HG03520 (cell line): ENCODE results near the gene ADCK2.
A peak's percentile ranks its signal among the peaks of the same experiment; 100 is the strongest.
"Not testable (repeated sequence)": the region's sequence is repeated elsewhere in the genome, so short reads cannot be mapped to it uniquely, and the experiment has no call there.

Experiments
- ATAC-seq: cut with Tn5 transposase; IDR thresholded peaks from one replicate; pipeline ENCODE4 v1.9.1; 2021; ENCODE audit warnings: mild to moderate bottlenecking, moderate library complexity; ENCODE audit not compliant: unreplicated experiment

ADCK2 gene

DNA sequence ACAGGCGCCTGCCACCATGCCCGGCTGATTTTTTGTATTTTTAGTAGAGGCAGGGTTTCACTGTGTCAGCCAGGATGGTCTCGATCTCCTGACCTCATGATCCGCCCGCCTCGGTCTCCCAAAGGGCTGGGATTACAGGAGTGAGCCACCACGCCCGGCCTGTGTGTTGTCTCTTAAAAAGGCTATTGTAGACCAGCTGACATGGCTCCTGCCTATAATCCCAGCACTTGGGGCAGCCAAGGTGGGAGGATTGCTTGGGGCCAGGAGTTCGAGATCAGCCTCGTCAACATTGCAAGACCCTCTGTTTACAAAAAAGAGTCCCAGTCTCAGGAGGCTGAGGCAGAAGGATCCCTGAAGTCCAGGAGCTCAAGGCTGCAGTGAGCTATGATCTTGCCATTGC lies 21.1 kb downstream of the ADCK2 start:
- ATAC-seq = not testable (repeated sequence)

- ATAC-seq = no peak
Observed at GRCh38 chr7:140694592-140694991, 21.8 kb downstream of the ADCK2 start.

DNA sequence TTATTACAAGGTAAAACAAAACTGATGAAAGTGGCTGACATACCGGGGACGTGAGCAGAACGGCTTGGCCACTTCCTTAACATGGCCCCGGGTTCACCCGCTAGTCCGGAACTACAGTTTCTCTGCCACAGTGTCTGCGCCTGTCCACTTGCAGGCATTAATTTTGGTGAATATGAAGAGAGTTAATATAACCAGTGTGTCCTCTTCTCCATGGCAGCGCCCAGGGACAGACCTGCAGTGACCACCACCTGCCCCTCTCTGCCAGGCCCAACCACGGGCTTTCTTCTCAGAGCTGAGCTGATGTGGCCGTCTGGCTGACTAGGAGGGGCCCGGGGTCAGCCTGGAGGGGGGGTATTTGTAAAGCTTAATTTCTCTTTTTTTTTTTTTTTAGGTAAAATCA lies 22.6 kb downstream of the ADCK2 start:
- ATAC-seq = no peak

DNA sequence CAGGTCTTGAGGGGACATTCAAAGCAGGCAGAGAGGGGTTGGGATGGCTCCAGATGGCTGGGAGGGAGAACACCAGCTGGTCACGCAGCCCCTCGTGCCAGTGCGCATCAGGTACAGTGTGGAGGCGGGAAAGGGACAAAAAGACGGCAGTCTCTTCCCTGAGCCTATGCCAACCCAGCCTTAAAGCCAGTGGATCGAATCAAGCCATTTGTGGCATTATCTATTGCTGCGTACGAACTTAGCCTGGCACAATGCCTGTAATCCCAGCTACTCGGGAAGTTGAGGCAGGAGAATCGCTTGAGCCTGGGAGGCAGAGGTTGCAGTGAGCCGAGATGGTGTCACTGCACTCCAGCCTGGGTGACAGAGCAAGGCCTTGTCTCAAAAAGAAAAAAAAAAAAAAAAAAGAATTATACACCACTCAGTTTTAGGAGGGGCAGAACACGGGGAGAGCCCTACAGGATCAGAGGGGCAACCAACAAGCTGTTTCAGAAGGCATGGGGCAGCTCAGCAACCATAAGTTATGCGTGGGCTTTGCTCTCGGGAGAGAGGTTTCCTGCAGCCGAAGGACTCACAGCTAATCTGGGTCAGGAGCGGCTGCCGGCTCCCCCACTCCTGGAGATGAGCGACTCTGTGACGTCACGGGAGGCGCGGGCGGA lies 23.4 kb downstream of the ADCK2 start:
- ATAC-seq = peak; percentile 4

- ATAC-seq = peak; percentile 92
Observed at GRCh38 chr7:140696680-140697446, 24.1 kb downstream of the ADCK2 start, which contains the start of gene NDUFB2. TSS of gene NDUFB2 (plus strand) at chr7:140696708. CDS start at chr7:140696745, 37 bp downstream.

DNA sequence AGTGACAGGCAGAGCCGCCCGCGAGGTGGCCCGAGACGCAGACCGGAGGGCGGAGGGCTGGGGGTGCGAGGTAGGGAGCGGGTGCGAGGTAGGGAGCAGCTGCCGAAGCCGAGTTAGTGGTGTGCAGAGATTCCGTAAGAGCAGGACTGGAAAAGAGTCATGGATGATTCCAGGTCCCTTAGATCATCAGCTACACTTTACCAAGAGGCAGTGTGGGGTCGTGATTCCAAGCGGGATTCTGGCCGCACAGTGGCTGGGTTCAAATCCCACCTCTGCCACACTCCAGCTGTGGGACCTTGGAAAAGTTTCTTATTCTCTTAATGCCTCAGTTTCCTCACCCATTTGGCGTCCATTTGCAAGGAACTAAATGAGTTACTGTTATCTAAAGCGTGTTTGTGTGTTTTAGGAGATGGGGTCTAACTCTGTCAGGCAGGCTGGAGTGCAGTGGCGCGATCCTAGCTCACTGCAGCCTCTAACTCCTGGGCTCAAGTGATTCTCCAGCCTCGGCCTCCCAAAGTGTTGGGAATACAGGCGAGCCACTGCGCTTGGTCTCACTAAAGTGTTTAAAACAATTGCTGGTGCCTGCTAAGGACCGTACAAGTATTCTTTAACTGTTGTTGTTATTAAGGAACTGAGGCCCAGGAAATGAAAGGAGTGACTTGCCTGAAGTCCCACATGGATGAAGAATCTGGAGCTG lies 24.9 kb downstream of the ADCK2 start:
- ATAC-seq = no peak

DNA sequence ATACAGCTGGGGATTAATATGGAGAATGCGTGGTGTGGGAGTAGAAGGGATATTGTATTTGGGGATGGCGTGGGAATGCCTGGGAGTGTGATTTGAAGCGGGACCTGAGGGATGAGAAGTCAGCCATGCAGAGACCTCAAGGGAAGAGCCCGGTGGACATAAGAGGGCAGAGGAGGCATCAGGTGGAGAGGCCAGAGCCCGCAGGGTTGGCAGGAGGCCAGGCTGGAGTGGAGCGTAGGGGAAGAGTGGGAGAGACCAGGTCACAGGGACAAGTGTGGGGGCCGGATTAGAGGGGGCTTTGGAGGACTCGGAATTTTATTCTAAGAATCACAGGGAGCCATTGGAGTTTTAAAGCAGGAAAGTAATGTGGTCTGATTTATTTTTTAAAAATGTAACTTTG lies 25.7 kb downstream of the ADCK2 start:
- ATAC-seq = no peak

DNA sequence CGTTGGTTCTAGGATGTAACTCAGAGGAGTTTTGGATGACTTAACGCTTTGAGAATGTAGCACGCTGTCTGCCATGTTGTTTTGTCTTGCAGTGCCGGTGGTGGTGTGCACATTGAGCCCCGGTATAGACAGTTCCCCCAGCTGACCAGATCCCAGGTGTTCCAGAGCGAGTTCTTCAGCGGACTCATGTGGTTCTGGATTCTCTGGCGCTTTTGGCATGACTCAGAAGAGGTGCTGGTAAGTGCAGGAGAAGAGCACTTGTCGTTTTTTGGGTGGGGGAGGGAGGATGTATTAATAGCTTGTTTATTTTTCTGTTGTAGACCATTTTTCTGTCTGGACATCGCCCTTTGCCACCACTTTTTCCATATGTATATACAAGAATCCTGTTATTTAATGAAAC lies 30.0 kb downstream of the ADCK2 start:
- ATAC-seq = no peak

GRCh38 chr7:140704205-140704604 lies 31.5 kb downstream of the ADCK2 start:
- no peak for ATAC-seq

GRCh38 chr7:140707132-140707531 lies 34.4 kb downstream of the ADCK2 start:
- no peak for ATAC-seq

- ATAC-seq = not testable (repeated sequence)
Observed at GRCh38 chr7:140708764-140709163, 36.0 kb downstream of the ADCK2 start.

- not testable (repeated sequence) for ATAC-seq
Observed at GRCh38 chr7:140712392-140712791, 39.6 kb downstream of the ADCK2 start.

DNA sequence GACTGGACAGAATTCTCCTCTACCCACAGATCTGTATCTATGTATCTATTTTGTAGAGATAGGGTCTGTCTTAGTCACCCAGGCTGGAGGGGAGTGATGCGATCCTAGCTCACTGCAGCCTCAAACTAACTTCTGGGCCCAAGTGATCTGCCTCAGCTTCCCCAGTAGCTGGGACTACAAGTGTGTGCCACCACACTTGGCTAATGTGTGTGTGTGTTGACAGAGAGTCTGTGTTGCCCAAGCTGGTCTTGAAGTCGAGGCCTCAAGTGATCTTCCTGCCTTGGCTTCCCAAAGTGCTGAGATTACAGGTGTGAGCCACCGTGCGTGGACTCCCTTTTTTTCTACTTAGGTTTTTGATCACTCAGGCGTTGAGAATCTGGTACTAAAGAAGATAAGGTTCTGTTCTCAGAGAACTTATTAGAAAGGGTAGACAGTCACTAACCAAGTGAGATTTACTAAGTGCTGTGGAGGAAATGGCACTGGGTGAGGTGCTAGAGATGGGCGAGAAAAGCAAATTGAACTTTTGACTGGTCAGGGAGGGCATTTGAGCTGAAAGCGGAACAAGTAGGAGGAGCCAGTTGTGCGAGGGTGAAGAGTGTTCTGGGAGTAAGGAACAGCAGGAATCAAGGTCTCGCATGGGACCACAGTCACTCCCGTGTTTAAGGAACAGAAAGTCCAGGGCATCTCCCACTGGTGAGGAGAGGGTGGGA lies 41.7 kb downstream of the ADCK2 start:
- no peak for ATAC-seq

GRCh38 chr7:140719721-140720120 lies 47.0 kb downstream of the ADCK2 start:
- no peak for ATAC-seq

- no peak for ATAC-seq
Observed at GRCh38 chr7:140722254-140722653, 49.5 kb downstream of the ADCK2 start.

- no peak for ATAC-seq
Observed at GRCh38 chr7:140723006-140723405, 50.3 kb downstream of the ADCK2 start.

GRCh38 chr7:140723574-140723973 lies 50.8 kb downstream of the ADCK2 start:
- no peak for ATAC-seq

- no peak for ATAC-seq
Observed at GRCh38 chr7:140724706-140725105, 52.0 kb downstream of the ADCK2 start.

- ATAC-seq = no peak
Observed at GRCh38 chr7:140726281-140726680, 53.5 kb downstream of the ADCK2 start.

GRCh38 chr7:140732416-140732815 lies 59.7 kb downstream of the ADCK2 start:
- no peak for ATAC-seq

- ATAC-seq = no peak
Observed at GRCh38 chr7:140734096-140734495, 61.4 kb downstream of the ADCK2 start.
